GM19372 (cell line): ENCODE measurements around the gene MRPS17.
"Not testable (repeated sequence)": the region's sequence is repeated elsewhere in the genome, so short reads cannot be mapped to it uniquely, and the experiment has no call there.

Source experiments
- ATAC-seq: cut with Tn5 transposase; IDR thresholded peaks from one replicate; pipeline ENCODE4 v1.9.1; 2021; ENCODE audit warnings: mild to moderate bottlenecking, low read depth, moderate library complexity; ENCODE audit not compliant: unreplicated experiment

The MRPS17 gene

GRCh38 chr7:55951637-55952351 is at the start of gene MRPS17:
Gene MRPS17 (plus strand): TSS chr7:55951877. CDS start chr7:55953196, 1,319 bp downstream.
- ATAC-seq: peak; percentile 100

- ATAC-seq: peak; percentile 98
Measured at GRCh38 chr7:55903985-55904759, 47.5 kb upstream of the MRPS17 start.

- ATAC-seq: no peak
Measured at GRCh38 chr7:55912748-55913158, 38.9 kb upstream of the MRPS17 start.

GRCh38 chr7:55917771-55918170 is 33.9 kb upstream of the MRPS17 start:
- no peak for ATAC-seq

GRCh38 chr7:55928006-55928767 is 23.5 kb upstream of the MRPS17 start:
- no peak for ATAC-seq

- ATAC-seq: no peak
Measured at GRCh38 chr7:55931421-55932151, 20.1 kb upstream of the MRPS17 start.

- no peak for ATAC-seq
Measured at GRCh38 chr7:55939514-55940123, 12.1 kb upstream of the MRPS17 start.

- ATAC-seq: no peak
Measured at GRCh38 chr7:55946545-55946944, 5.1 kb upstream of the MRPS17 start.

- not testable (repeated sequence) for ATAC-seq
Measured at GRCh38 chr7:55952352-55952671, 635 bp downstream of the MRPS17 start.

GRCh38 chr7:55953707-55954475 is 2.2 kb downstream of the MRPS17 start:
- no peak for ATAC-seq

GRCh38 chr7:55957190-55957589 is 5.5 kb downstream of the MRPS17 start:
- ATAC-seq: no peak

- no peak for ATAC-seq
Measured at GRCh38 chr7:55962014-55962413, 10.3 kb downstream of the MRPS17 start.

- ATAC-seq: no peak
Measured at GRCh38 chr7:55963584-55964168, 12.0 kb downstream of the MRPS17 start.

GRCh38 chr7:55964261-55965099 is 12.8 kb downstream of the MRPS17 start, which contains the start of gene NIPSNAP2:
Gene NIPSNAP2 (plus strand): TSS chr7:55964585. CDS start chr7:55964610, 25 bp downstream.
- peak; percentile 82 for ATAC-seq

- no peak for ATAC-seq
Measured at GRCh38 chr7:55965100-55965470, 13.4 kb downstream of the MRPS17 start.

- no peak for ATAC-seq
Measured at GRCh38 chr7:55965805-55966421, 14.2 kb downstream of the MRPS17 start.

- no peak for ATAC-seq
Measured at GRCh38 chr7:55966851-55967250, 15.2 kb downstream of the MRPS17 start.

GRCh38 chr7:55969391-55969790 is 17.7 kb downstream of the MRPS17 start:
- ATAC-seq: no peak
